HepG2 (cell line): ENCODE data around the gene WFDC13.

Source experiments
- ARID2 ChIP-seq: sonication (generic); formaldehyde crosslinking; IDR thresholded peaks from 2 replicates; pipeline ENCODE4 v1.8.1; 2022; ENCODE audit warnings: mild to moderate bottlenecking, missing genetic modification reagents, borderline replicate concordance
- HNRNPLL ChIP-seq: fragments of 200-400 bp; formaldehyde crosslinking; IDR thresholded peaks from 2 replicates; pipeline ENCODE4 v1.6.1; 2017; ENCODE audit warnings: mild to moderate bottlenecking, low read depth, low read length; ENCODE audit not compliant: poor library complexity, severe bottlenecking
- POLR2A ChIP-seq, 2 experiments: IDR thresholded peaks; 2 replicates each; pipeline ENCODE4 v1.6.1; 2011; ENCODE audit warnings: low read depth in 2 of 2, low read length in 2 of 2, mild to moderate bottlenecking in 1 of 2, moderate library complexity in 1 of 2; ENCODE audit not compliant: insufficient read depth in 1 of 2
- ZBTB8A ChIP-seq: sonication (generic); formaldehyde crosslinking; IDR thresholded peaks from 2 replicates; pipeline ENCODE4 v1.4.0; 2020; ENCODE audit warnings: mild to moderate bottlenecking, low read depth, missing genetic modification reagents, borderline replicate concordance

- TF ChIP-seq HNRNPLL (no peak), ZBTB8A (CRISPR knock-in tag) (no peak), POLR2A (IDR thresholded peaks at IDR 0.05; ENCODE audit: insufficient read depth in 1 of 2, low read depth in 2 of 2, low read length in 2 of 2) (no peak), ARID2 (CRISPR knock-in tag) (no peak)
Observed at GRCh38 chr20:45751721-45752120, 49.9 kb downstream of the WFDC13 start.
